GM19455 (cell line): ENCODE data around the gene TRAFD1.
"Not testable (repeated sequence)": the region's sequence is repeated elsewhere in the genome, so short reads cannot be mapped to it uniquely, and the experiment has no call there.

ENCODE experiments used
- ATAC-seq: cut with Tn5 transposase; IDR thresholded peaks from one replicate; pipeline ENCODE4 v1.9.1; 2021; ENCODE audit not compliant: unreplicated experiment

Gene TRAFD1

GRCh38 chr12:112158461-112159145, 33.2 kb downstream of the TRAFD1 start:
- ATAC-seq: not testable (repeated sequence)

GRCh38 chr12:112159146-112159541, 33.8 kb downstream of the TRAFD1 start:
- no peak for ATAC-seq

GRCh38 chr12:112160611-112161010, 35.3 kb downstream of the TRAFD1 start:
- ATAC-seq: no peak

- no peak for ATAC-seq
Observed at GRCh38 chr12:112161711-112162110, 36.4 kb downstream of the TRAFD1 start.

GRCh38 chr12:112162241-112162790, 37.0 kb downstream of the TRAFD1 start:
- no peak for ATAC-seq

GRCh38 chr12:112163056-112163455, 37.7 kb downstream of the TRAFD1 start:
- no peak for ATAC-seq

- ATAC-seq: no peak
Observed at GRCh38 chr12:112163471-112163991, 38.2 kb downstream of the TRAFD1 start.

GRCh38 chr12:112164011-112164660, 38.8 kb downstream of the TRAFD1 start:
- no peak for ATAC-seq

- ATAC-seq: no peak
Observed at GRCh38 chr12:112165624-112166023, 40.3 kb downstream of the TRAFD1 start.

GRCh38 chr12:112166051-112167015, 41.0 kb downstream of the TRAFD1 start:
- ATAC-seq: no peak

- no peak for ATAC-seq
Observed at GRCh38 chr12:112167031-112167461, 41.7 kb downstream of the TRAFD1 start.

- no peak for ATAC-seq
Observed at GRCh38 chr12:112167718-112168525, 42.6 kb downstream of the TRAFD1 start.

GRCh38 chr12:112168561-112168971, 43.2 kb downstream of the TRAFD1 start:
- no peak for ATAC-seq

GRCh38 chr12:112169161-112169872, 44.0 kb downstream of the TRAFD1 start:
- ATAC-seq: no peak

- no peak for ATAC-seq
Observed at GRCh38 chr12:112169966-112170365, 44.6 kb downstream of the TRAFD1 start.

GRCh38 chr12:112170376-112170775, 45.0 kb downstream of the TRAFD1 start:
- no peak for ATAC-seq

- no peak for ATAC-seq
Observed at GRCh38 chr12:112170971-112171596, 45.7 kb downstream of the TRAFD1 start.

- ATAC-seq: no peak
Observed at GRCh38 chr12:112172556-112173324, 47.4 kb downstream of the TRAFD1 start.
